GM12864 (cell line): ENCODE data around the gene CAPN13.
A peak's percentile ranks its signal among the peaks of the same experiment; 100 is the strongest.
"Not testable (repeated sequence)": the region's sequence is repeated elsewhere in the genome, so short reads cannot be mapped to it uniquely, and the experiment has no call there.

Experiments
- DNase-seq: peaks from one replicate; pipeline ENCODE4 v3.0.0-alpha.2; 2011; ENCODE audit warnings: low read depth
- H3K4me3 ChIP-seq: 2 replicates; pipeline ENCODE4 v1.5.1; 2011; ENCODE audit warnings: mild to moderate bottlenecking, low read depth, low read length, control low read depth
- TF ChIP-seq, protein P1 (sequence below): IDR thresholded peaks from 2 replicates; pipeline ENCODE4 v1.5.1; 2011; ENCODE audit warnings: low read depth, mild to moderate bottlenecking, moderate library complexity, low read length, control low read depth, inconsistent platforms; ENCODE audit errors: missing control alignments

The CAPN13 gene

DNA sequence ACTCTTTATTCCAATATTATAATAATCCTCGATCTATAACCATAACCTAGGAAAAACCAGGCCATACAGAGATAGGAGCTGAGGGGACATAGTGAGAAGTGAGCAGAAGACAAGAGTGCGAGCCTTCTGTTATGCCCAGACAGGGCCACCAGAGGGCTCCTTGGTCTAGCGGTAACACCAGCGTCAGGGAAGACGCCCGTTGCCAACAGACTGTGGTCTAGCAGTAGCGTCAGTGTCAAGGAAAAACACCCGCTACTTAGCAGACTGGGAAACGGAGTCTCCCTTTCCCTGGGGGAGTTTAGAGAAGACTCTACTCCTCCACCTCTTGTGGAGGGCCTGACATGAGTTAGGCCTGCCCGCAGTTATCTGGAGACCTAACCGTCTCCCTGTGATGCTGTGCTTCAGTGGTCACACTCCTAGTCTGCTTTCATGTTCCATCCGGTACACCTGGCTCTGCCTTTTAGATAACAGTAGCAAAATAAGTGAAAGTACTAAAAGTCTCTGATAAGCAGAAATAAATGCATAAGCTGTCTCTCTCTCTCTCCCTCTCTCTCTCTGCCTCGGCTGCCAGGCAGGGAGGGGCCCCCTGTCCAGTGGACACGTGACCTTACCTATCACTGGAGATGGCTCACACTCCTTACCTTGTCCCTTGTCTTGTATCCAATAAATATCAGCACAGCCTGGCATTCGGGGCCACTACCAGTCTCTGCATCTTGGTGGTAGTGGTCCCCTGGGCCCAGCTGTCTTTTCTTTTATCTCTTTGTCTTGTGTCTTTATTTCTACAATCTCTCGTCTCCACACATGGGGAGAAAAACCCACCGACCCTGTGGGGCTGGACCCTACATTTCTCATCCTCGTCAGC, 109.8 kb downstream of the CAPN13 start:
- DNase-seq, H3K4me3 ChIP-seq: not testable (repeated sequence)
- TF ChIP-seq, protein P1, sequence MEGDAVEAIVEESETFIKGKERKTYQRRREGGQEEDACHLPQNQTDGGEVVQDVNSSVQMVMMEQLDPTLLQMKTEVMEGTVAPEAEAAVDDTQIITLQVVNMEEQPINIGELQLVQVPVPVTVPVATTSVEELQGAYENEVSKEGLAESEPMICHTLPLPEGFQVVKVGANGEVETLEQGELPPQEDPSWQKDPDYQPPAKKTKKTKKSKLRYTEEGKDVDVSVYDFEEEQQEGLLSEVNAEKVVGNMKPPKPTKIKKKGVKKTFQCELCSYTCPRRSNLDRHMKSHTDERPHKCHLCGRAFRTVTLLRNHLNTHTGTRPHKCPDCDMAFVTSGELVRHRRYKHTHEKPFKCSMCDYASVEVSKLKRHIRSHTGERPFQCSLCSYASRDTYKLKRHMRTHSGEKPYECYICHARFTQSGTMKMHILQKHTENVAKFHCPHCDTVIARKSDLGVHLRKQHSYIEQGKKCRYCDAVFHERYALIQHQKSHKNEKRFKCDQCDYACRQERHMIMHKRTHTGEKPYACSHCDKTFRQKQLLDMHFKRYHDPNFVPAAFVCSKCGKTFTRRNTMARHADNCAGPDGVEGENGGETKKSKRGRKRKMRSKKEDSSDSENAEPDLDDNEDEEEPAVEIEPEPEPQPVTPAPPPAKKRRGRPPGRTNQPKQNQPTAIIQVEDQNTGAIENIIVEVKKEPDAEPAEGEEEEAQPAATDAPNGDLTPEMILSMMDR = peak; percentile 55

DNA sequence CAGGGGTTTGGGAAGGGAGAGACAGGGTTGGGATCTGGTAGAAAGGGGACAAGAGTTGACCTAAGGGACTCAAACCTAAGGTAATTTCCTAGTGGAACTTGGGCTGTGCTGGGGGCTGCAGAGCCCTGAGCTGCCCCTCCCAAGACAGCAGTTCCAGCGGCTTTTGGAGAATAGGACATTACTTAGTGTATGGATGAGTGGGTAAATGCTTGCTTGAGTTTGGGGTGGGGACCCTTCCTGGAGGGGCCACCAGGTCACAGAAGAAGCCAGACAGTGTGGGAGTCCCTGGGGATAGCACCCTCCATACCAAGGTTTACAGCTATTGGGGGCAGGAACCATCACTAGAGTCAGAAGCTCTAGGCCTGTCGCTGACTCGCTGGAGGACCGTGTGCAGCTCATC, 111.5 kb downstream of the CAPN13 start:
- TF ChIP-seq, protein P1 = no peak
- DNase-seq = no peak
- H3K4me3 ChIP-seq = no peak overlapping the region

DNA sequence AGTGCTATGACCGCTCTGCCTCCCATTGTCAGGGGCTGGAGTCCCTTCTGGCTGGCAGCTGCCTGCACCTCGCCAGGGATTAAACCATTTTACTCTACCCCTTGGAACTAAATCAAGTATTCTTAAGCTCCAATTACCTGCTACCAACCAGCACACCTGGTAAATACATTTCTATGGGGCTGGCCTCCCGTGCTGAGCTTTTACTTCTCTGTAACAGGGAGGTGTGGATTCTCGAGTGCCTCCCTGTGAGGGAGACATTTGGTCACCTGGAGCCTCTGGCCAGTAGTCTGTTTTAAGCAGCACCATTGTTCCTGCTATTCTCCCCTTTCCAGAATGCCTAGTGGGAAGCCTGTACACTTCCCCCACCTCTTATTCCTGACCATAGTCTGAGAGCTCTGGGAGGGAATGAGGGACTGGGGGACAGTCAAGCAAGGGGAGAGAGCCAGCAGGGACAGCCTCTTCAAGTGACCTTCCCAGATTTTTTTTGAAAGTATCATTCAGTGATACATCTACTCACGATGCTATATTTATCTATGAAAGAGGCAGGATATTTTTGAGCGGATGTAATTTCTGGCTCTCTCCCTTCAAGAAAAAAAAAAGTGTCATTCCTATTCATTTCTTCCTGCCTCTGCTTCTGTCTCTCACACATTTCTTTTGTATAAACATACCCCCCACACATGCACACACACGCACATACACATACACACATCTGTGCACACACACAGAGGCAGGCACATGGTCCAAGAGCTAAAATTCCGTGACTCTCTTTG, 112.8 kb downstream of the CAPN13 start:
- no peak overlapping the region for H3K4me3 ChIP-seq
- no peak for DNase-seq
- TF ChIP-seq, protein P1 = no peak

DNA sequence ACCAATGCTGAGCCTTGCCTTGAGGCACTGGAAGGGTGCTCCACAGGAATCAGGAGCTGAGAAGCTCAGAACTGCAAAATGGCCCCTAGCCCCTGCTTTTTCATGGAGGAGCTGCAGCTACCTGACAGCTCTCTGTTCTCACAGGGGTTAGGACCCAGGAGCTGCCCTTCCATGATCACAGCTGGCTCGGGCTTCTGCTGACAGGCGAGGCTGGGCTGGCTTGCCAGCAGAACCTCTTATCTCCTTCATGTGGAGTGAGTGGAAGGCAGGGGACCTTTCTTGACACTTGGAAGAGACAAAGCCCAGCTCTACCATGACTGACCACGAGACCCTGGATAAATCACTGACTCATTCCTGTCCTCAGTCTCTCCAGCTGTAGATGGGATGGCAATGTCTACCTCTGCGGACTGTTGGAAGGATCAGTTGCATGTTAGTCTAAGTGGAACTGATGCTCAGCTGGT, 113.4 kb downstream of the CAPN13 start:
- no peak for DNase-seq
- TF ChIP-seq, protein P1 = no peak
- no peak overlapping the region for H3K4me3 ChIP-seq

DNA sequence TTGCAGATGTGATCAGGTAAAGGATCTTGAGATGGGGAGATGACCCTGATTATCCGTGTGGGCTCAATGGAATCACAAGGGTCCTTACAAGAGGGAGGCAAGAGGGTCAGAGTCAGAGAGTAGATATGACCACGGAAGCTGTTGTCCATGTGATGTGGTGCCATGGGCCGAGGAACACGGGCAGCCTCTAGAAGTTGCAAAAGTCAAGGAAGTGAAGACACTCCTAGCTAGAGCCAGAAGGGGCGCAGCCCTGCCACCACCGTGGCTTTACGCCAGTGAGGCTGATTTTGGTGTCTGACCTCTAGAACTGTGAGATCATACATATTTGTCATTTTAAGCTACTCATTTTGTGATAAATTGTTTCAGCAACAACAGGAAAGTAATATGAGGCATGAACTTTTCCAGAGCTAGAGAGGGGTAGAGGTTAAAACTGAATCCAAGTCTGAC, 114.4 kb downstream of the CAPN13 start:
- H3K4me3 ChIP-seq = no peak overlapping the region
- no peak for DNase-seq
- TF ChIP-seq, protein P1 = no peak

DNA sequence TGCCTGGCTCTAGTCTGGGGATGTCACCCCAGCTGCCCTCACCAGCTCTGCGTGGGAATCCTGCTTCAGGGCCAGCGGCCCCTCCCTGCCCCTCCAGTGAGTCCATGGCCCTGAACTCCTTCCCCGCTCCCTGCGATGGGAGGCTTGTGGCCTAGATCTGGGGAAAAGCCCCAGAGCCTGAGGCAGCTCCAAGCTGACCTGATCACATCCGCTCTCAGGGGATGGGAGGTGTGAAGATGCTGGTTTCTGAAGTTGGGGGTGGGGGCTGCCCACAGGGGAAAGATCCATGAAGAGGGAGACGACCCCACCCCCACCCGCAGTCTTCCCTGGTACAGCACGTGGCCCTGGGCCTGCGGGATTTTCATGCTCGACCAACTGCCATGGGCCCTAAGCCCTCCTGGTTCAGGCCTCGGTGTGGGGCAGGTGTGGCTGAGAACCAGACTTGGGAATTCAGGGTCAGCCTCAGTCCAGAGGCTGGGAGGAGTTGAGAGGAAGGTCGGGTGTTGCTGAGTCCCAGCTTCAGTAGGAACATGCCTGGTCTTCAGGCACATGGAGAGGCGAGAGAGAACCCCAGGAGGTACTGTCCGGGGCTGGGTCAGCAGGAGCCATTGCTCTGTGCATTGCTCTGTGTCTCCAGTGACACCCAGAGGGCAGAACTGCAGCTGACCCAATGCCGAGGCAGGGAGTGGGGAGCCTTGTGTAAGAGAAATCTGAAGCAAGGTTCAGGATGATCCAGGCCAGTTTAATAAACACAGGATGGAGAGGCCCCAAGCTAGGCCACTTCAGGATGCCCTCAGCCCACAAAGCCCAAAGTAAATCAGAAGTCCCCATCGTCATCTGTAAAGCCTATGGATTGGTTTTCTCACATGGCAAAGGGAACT, 115.1 kb downstream of the CAPN13 start:
- no peak for DNase-seq
- TF ChIP-seq, protein P1 = peak; percentile 29

More for the DNA sequence above, 115.1 kb downstream of the CAPN13 start:
- no peak overlapping the region for H3K4me3 ChIP-seq
